Retinal pigment epithelial cell (primary cell): ENCODE measurements around the gene DPCD.

Experiments used
- DNase-seq: peaks from one replicate; pipeline ENCODE4 v3.0.0-alpha.2; 2010; ENCODE audit warnings: low read depth
- H3K4me3 ChIP-seq: 2 replicates; pipeline ENCODE4 v1.5.1; 2011; ENCODE audit warnings: mild to moderate bottlenecking, low read length, control low read depth, moderate library complexity
- CTCF ChIP-seq: conservative IDR thresholded peaks from 2 replicates; pipeline ENCODE4 v1.5.1; 2011; ENCODE audit warnings: low read depth, low read length, control low read depth, inconsistent platforms

DPCD gene

GRCh38 chr10:101577121-101577871, 10.8 kb upstream of the DPCD start:
- H3K4me3 ChIP-seq = no peak overlapping the region
- TF ChIP-seq CTCF = no peak

GRCh38 chr10:101578192-101578591, 9.9 kb upstream of the DPCD start:
- no peak for DNase-seq
- H3K4me3 ChIP-seq = no peak overlapping the region
- no peak for TF ChIP-seq CTCF

More at GRCh38 chr10:101577121-101577871, 10.8 kb upstream of the DPCD start:
- no peak for DNase-seq

- DNase-seq = no peak
- no peak for TF ChIP-seq CTCF
- H3K4me3 ChIP-seq = no peak overlapping the region
These were observed 9.2 kb upstream of the DPCD start for GRCh38 chr10:101578803-101579515.

GRCh38 chr10:101579516-101579870, 8.6 kb upstream of the DPCD start:
- no peak overlapping the region for H3K4me3 ChIP-seq
- no peak for DNase-seq
- no peak for TF ChIP-seq CTCF

- no peak overlapping the region for H3K4me3 ChIP-seq
These were observed 7.4 kb upstream of the DPCD start for GRCh38 chr10:101580486-101581399.

GRCh38 chr10:101585841-101586240, 2.3 kb upstream of the DPCD start:
- TF ChIP-seq CTCF = no peak
- H3K4me3 ChIP-seq = no peak overlapping the region
- DNase-seq = no peak

More at GRCh38 chr10:101580486-101581399, 7.4 kb upstream of the DPCD start:
- no peak for TF ChIP-seq CTCF
- DNase-seq = no peak
